NCI-H2029 treated with DMSO at 0.1 percent for 48 hours (cell line): ENCODE results near the gene GPR179.
"Not testable (repeated sequence)": the region's sequence is repeated elsewhere in the genome, so short reads cannot be mapped to it uniquely, and the experiment has no call there.

Experiments
- DNase-seq: peaks from one replicate; lab custom pipeline; 2025; lab: John Stamatoyannopoulos, UW

GPR179 gene

DNA sequence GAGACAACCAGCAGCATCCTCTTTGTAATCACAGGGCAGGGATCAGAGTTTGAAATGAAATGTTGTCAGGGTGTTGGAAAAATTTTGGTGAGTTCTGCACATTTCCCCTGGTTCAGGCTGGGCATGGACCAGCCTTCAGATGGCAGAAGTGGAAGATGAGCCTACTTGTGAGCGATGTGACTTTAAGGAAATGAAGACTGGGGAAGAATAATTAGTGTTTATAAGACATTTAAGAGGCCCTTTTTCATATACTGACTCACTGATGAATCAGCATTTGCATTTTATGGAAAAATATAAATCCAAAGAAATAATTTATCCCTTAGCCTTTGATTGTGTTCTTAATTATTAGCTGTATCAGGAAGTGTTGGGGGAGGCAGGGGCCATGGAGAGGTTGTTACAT, 20.9 kb downstream of the GPR179 start:
- DNase-seq = no peak

DNA sequence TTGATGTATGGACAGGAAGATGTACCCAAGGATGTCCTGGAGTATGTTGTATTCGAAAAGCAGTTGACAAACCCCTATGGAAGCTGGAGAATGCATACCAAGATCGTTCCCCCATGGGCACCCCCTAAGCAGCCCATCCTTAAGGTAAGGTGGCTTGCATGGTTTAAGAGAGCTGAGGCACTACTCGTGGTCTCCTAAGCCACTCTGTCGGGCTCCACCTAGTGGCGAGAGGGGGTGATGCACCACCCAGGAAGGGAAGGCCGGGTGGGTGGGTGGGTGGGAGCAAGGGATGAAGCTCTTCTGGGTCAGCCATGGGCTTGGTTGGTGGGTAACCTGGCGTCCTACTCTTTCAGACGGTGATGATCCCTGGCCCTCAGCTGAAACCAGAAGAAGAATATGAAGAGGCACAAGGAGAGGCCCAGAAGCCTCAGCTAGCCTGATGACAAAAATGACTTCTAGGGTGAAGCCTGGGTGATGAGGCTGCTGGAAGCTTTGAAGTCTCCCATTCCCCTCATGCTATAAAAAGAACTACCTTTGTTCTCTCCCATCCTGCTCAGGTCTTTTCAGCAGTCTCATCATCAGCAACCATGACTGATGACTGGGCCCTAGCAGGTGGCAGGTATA, 21.5 kb downstream of the GPR179 start:
- no peak for DNase-seq

GRCh38 chr17:38320482-38320881, 23.3 kb downstream of the GPR179 start:
- DNase-seq = no peak

DNA sequence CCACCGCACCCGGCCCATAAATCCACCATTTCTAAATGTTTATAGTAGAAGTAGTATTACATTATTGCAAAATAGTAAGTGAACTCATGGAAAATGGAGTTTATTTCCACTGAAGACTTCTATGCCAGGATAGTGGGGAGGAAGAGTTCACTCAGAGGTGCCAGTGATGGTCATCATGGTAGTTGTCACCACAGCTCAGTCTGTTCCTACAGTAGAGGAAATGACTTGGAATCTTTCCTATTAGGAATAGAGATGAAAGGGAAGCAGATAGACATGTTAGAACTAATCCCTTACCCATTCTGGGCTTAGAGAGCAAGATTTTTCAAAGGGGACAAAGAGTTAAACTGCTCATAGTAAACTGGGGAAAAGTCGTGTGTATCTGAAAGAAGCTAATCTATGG, 26.7 kb downstream of the GPR179 start:
- DNase-seq = no peak

DNA sequence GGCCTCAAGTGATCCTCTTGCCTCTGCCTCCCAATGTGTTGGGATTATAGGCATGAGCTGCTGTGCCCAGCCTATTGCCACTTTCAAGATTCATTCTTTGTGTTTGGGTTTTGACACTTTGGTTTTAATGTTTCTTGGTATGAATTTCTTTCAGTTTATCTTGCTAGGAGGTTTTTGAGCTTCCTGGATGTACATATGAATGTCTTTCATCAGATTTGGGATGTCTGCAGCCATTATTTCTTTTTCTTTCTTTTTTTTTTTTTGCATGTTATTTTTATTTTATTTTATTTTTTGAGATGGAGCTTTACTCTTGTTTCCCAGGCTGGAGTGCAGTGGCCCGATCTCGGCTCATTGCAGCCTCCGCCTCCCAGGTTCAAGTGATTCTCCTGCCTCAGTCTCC, 28.3 kb downstream of the GPR179 start:
- no peak for DNase-seq

DNA sequence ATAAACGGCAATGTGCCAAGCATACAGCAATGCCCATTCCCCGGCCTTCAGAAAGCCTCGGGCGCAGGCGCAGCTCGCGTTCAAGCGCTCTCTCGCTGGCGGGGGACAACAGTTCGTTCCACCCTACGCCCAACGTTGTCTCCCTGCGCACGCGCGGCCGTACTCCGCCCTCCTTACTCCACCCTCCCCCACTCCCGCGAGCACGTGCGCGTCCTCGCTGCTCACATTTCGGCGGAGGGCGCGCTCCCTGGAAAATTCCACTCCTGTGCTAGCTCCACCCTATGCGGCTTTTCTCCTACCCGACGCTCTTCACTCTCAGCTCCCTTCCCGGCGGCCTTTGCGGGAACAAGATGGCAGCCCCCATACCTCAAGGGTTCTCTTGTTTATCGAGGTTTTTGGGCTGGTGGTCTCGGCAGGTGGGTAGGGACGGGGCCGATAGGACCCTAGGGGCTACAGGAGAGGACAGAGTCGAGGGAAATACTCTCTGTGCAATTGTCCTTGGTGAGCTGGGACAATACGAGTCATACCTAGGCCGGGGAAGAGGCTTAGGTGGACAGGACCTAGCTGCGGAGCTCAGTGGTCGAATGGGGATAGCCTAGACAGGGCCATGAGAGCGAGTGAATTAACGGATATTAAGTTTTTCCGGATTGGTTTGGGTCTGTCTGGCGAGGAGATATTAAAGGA, 46.8 kb downstream of the GPR179 start, which contains the start of gene MRPL45:
Gene MRPL45 (plus strand): TSS at position 335 of the 684 bp plus-strand sequence. CDS start 16 bp downstream, at position 351.
- peak; percentile 68 for DNase-seq

- not testable (repeated sequence) for DNase-seq
These were observed 48.0 kb downstream of the GPR179 start for GRCh38 chr17:38295602-38296365.

DNA sequence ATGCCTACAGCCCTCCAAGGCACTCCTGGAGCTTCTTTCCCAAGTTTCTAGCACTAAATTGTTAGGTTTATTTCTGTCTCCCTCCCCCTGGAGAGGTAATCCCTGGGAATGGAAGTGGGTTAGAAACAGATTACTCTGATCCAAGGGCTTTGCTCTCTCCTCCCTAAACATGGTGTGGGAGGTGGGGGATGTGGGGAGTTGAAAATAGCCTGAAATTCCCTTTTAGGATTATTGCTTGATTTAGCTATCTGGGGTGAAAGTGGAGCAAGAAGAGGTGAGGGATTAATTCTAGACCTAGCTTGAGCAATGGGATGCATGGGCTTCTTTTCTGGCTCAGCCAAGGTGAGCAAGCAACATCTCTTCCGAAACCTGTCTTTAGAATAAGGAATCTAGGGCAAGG, 54.0 kb downstream of the GPR179 start:
- DNase-seq = not testable (repeated sequence)

DNA sequence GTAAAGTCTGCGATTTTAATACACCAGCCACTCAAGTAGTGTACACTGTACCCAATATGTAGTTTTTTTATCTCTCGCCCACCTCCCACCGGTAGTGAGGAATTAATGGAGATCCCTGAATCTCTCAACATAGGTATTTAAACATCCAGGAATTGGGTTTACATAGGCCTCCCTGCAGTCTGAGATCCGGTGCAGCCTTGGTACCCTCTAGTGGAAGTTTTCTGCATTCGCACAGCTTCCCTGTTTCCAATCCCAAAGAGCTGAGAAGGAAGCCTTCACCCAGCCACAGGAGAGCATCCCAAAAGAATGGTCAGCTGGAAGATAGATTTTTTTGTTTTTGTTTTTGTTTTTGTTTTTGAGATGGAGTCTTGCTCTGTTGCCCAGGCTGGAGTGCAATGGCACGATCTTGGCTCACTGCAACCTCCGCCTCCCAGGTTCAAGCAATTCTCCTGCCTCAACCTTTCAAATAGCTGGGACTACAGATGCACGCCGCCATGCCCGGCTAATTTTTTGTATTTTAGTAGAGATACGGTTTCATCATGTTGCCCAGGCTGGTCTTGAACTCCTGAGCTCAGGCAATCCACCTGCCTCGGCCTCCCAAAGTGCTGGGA, 55.4 kb downstream of the GPR179 start:
- DNase-seq = not testable (repeated sequence)

GRCh38 chr17:38286501-38287091, 57.2 kb downstream of the GPR179 start:
- DNase-seq = not testable (repeated sequence)

- DNase-seq = not testable (repeated sequence)
These were observed 57.8 kb downstream of the GPR179 start for GRCh38 chr17:38285994-38286393.
